ENCODE measurements around the gene FAM163A.

The FAM163A gene

DNA sequence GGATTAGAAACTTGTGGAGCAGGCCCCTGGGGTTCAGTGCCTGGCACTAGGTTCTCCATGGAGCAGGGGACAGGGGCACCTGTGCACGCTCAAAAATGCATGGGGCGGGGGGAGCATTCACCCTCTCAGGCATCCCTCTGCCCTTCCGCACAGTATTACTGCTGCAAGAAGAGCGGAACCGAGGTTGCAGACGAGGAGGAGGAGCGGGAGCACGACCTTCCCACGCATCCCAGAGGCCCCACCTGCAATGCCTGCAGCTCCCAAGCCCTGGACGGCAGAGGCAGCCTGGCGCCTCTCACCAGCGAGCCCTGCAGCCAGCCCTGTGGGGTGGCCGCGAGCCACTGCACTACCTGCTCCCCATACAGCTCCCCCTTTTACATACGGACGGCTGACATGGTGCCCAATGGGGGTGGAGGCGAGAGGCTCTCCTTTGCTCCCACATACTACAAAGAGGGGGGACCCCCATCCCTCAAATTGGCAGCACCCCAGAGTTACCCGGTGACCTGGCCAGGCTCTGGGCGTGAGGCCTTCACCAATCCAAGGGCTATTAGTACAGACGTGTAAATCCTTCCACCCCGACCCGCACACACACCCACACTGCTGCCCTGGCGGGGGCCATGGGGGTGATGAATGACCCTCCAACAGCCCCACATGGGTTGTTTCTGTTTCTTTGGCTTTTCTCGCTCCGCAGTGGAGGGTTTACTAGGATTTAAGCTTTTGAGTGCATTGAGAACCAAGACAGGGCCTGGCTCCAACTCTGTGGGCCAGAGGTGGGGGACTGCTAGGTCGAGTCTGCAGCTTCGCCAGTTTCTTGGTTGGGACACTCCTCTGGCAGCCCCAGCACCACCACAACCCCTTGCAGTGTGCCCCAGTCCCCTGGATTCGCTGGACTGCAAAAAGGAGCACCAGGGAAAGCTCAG is 70.8 kb downstream of the FAM163A start:
- no peak overlapping the region for H3K4me3 ChIP-seq (ENCODE audit: low read depth, low read length)
- TF ChIP-seq, protein P1, sequence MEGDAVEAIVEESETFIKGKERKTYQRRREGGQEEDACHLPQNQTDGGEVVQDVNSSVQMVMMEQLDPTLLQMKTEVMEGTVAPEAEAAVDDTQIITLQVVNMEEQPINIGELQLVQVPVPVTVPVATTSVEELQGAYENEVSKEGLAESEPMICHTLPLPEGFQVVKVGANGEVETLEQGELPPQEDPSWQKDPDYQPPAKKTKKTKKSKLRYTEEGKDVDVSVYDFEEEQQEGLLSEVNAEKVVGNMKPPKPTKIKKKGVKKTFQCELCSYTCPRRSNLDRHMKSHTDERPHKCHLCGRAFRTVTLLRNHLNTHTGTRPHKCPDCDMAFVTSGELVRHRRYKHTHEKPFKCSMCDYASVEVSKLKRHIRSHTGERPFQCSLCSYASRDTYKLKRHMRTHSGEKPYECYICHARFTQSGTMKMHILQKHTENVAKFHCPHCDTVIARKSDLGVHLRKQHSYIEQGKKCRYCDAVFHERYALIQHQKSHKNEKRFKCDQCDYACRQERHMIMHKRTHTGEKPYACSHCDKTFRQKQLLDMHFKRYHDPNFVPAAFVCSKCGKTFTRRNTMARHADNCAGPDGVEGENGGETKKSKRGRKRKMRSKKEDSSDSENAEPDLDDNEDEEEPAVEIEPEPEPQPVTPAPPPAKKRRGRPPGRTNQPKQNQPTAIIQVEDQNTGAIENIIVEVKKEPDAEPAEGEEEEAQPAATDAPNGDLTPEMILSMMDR (IDR thresholded peaks at IDR 0.05; ENCODE audit: borderline replicate concordance, insufficient read depth, low read depth, low read length) = no peak

DNA sequence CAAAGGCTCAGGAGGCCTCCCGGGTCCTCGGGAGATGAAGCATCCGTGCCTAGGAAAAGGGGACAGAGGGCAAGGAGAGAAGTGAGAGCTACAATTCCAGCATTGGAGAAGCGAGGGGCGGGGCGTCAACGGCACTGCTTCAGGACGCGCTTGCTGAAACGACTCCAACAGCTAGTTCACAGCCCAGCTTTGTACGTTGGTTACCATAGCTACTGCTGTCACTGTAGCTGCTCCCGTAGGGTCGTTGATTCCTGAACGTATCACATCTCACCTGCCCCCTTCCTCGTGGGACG is 71.4 kb downstream of the FAM163A start:
- H3K4me3 ChIP-seq (ENCODE audit: low read depth, low read length) = no peak overlapping the region
- TF ChIP-seq, protein P1 (IDR thresholded peaks at IDR 0.05; ENCODE audit: borderline replicate concordance, insufficient read depth, low read depth, low read length) = no peak

DNA sequence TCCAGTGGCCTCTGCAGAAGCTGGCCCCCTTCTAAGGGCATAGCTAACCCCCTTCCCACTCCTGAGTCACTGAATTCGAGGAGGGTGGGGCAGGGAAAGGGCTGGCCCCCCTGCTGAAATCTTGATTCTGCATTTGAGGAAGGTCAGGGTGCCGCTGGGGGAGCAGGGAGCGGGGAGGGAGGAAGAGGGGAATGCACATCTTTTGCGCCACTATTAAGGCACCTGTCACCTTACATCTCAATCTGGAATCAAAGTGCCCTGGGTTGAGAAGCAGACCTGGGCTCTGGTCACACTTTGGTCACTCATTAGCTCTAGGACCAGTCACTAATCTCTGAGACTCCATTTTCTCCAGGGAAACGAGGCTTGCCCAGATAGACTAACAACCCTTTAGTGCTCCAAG is 72.5 kb downstream of the FAM163A start:
- TF ChIP-seq, protein P1 (IDR thresholded peaks at IDR 0.05; ENCODE audit: borderline replicate concordance, insufficient read depth, low read depth, low read length) = no peak
- H3K4me3 ChIP-seq (ENCODE audit: low read depth, low read length) = no peak overlapping the region

DNA sequence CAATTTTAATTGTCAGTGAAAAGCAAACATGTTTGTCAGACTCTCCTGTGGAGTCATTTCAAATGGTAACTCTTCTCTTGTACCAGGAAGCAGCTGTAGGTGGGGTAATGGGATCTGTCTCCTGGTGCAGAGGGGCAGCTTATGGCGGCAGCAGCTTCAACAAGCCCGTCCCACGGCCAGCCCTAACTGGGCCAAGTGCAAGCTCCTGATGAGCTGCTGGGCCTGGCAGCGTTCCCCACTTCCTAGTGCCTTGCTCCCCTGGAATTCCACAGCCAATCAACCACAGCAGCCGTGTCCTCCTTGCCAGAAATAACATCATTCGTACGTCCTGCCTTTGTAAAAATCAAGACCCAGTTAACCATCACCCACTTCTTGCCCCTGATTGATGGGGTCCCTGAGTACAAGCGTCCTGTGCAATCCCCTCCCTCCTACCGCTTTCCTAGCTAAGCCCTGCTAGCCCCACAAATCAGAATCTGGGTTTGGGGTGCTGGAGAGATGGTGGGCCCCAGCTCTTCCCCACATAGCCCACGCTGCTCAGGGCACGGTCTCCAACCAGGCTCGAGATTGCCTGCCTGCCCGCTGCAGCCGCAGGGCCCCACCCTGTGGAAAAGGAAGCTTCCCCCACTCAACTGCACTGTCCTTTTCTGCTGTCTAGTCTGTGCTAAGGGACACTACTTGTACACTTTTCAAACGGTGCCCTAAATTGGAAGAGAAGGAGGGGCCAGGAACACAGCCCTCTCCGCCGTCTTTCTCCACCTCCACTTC is 73.3 kb downstream of the FAM163A start:
- TF ChIP-seq, protein P1 (IDR thresholded peaks at IDR 0.05; ENCODE audit: borderline replicate concordance, insufficient read depth, low read depth, low read length) = no peak
- H3K4me3 ChIP-seq (ENCODE audit: low read depth, low read length) = no peak overlapping the region

DNA sequence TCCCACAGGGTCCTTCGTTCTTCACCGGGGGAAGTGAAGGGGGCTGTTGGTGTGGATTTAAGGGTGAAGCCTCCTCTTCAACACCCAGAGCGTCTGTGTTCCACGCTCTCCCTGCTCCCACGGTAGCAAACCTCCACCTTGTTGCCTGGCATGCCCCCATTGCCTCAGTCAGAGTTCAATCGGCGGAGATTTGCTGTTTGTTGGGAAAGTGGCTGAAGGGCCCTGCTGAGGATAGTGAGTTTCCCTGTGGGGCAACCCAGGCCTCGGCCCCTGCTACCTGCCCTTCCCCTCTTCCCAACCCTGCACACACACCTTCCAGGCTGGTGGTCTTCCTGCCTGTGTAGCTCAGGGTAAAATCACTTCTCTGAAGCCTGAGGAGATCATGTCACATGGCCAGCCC is 74.0 kb downstream of the FAM163A start:
- no peak overlapping the region for H3K4me3 ChIP-seq (ENCODE audit: low read depth, low read length)
- TF ChIP-seq, protein P1 (IDR thresholded peaks at IDR 0.05; ENCODE audit: borderline replicate concordance, insufficient read depth, low read depth, low read length) = no peak

DNA sequence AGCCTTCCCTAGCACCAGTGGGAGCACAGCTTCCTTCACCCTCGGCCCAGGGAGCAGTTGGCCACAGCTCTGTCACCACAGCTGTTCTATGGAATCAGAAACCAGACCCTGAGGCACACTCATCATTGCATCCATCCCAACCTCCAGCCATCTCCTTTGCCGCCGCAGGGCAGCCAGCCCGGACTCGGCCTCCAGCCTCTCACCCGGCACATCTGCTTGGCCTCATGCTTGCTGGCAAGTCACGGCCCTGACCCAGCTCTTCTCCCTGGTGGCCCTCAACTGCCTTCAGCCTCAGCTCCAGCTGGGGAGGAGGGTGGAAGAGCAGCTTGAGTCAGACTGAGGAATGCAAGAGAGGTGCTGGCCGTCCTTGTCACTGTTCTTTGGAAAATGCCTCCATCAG is 74.7 kb downstream of the FAM163A start:
- no peak overlapping the region for H3K4me3 ChIP-seq (ENCODE audit: low read depth, low read length)
- TF ChIP-seq, protein P1 (IDR thresholded peaks at IDR 0.05; ENCODE audit: borderline replicate concordance, insufficient read depth, low read depth, low read length) = no peak
